Measurements from ENCODE around the gene USP14.

USP14 gene

GRCh38 chr18:260547-260946, 102.2 kb downstream of the USP14 start:
- no peak for TF ChIP-seq CTCF (IDR thresholded peaks at IDR 0.05; ENCODE audit: extremely low read depth, missing control alignments)
- no peak for DNase-seq (ENCODE audit: low spot score)

GRCh38 chr18:261398-262073, 103.2 kb downstream of the USP14 start:
- no peak for DNase-seq (ENCODE audit: low spot score)
- TF ChIP-seq CTCF (IDR thresholded peaks at IDR 0.05; ENCODE audit: extremely low read depth, missing control alignments): no peak

Data from GM20000 (cell line).